ENCODE measurements around the gene VAV2.
A peak's percentile ranks its signal among the peaks of the same experiment; 100 is the strongest.

VAV2 gene

GRCh38 chr9:134026981-134027380, 34.9 kb upstream of the VAV2 start:
- no peak for DNase-seq

GRCh38 chr9:134026581-134026980, 34.5 kb upstream of the VAV2 start:
- DNase-seq: no peak

GRCh38 chr9:134025606-134026541, 33.8 kb upstream of the VAV2 start:
- peak; percentile 15 to 57 (median 30) for DNase-seq

GRCh38 chr9:134024828-134025605, 32.9 kb upstream of the VAV2 start, which contains the start of gene BRD3OS:
TSS of gene BRD3OS (plus strand) at chr9:134025481. CDS start at chr9:134026748, 1,267 bp downstream.
- peak; percentile 97 to 99 (median 98) for DNase-seq

GRCh38 chr9:134024214-134024792, 32.2 kb upstream of the VAV2 start:
- no peak for DNase-seq

GRCh38 chr9:134014946-134015345, 22.8 kb upstream of the VAV2 start:
- DNase-seq: no peak

- no peak for DNase-seq
Measured at GRCh38 chr9:134011401-134011800, 19.3 kb upstream of the VAV2 start.

GRCh38 chr9:134010310-134011173, 18.4 kb upstream of the VAV2 start:
- DNase-seq: no peak

- no peak for DNase-seq
Measured at GRCh38 chr9:134007571-134007970, 15.4 kb upstream of the VAV2 start.

- DNase-seq: no peak
Measured at GRCh38 chr9:134007150-134007549, 15.0 kb upstream of the VAV2 start.

- DNase-seq: no peak
Measured at GRCh38 chr9:134005381-134005780, 13.3 kb upstream of the VAV2 start.

GRCh38 chr9:134004881-134005280, 12.8 kb upstream of the VAV2 start:
- no peak for DNase-seq

- peak in 1 of 4 experiments; percentile 11 for DNase-seq
Measured at GRCh38 chr9:134004131-134004873, 12.2 kb upstream of the VAV2 start.

GRCh38 chr9:134003237-134003636, 11.1 kb upstream of the VAV2 start:
- DNase-seq: no peak

GRCh38 chr9:134002796-134003195, 10.7 kb upstream of the VAV2 start:
- no peak for DNase-seq

GRCh38 chr9:133999851-134000265, 7.7 kb upstream of the VAV2 start:
- DNase-seq: no peak

GRCh38 chr9:133998915-133999595, 6.9 kb upstream of the VAV2 start:
- DNase-seq: no peak

- no peak for DNase-seq
Measured at GRCh38 chr9:133997584-133997983, 5.5 kb upstream of the VAV2 start.

- peak; percentile 20 to 58 (median 36) for DNase-seq
Measured at GRCh38 chr9:133996531-133997520, 4.7 kb upstream of the VAV2 start.

Measured in suppressor macrophage (primary cell).